ENCODE data around the gene MICAL3. TPM values are rescaled to one million over a fixed set of nuclear protein-coding genes. Genes with fewer than 3 reads are reported as not detected.

Gene MICAL3
- total RNA-seq, 1 experiment from 2014 or later: 47.1 TPM

GRCh38 chr22:17738386-17739128 lies 285.8 kb downstream of the MICAL3 start:
- CTCF ChIA-PET: no interaction called here
- in situ Hi-C loops (cut with HindIII; ENCODE audit: low pct_unique_long_range_greater_than_20kb, low sequenced_read_pairs): no loop called here

More at GRCh38 chr22:17738386-17739128, 285.8 kb downstream of the MICAL3 start:
- Histone ChIP-seq H3K27me3 (ENCODE audit: control insufficient read depth, insufficient read depth, low read length) (no peaks in the 10 kb centered on the region), H3K27ac (ENCODE audit: low read length) (no peak overlapping the region), H3K4me1 (ENCODE audit: control insufficient read depth, insufficient read depth, low read length) (peaks cover 11% of the 10 kb centered on the region), H3K9me3 (ENCODE audit: control insufficient read depth, insufficient read depth, low read depth, low read length) (no peaks in the 10 kb centered on the region), H3K4me3 (ENCODE audit: low read depth in 2 of 2, low read length in 2 of 2) (no peak overlapping the region), H3K36me3 (ENCODE audit: control insufficient read depth, insufficient read depth, low read length) (peaks cover 7% of the 10 kb centered on the region; the same call in 1 of the 2 replicates)
- ATAC-seq (no peak), DNase-seq (ENCODE audit: low read depth, low spot score) (no peak)
- POLR2A ChIA-PET: interaction anchor here (0.6 kb wide), 1 partner anchor 89 kb away, joined by 4 read pairs; no protein-coding TSS in a partner anchor
- TF ChIP-seq POLR2AphosphoS5 (IDR thresholded peaks at IDR 0.05; ENCODE audit: low read depth, low read length): no peak
- no peak for TF ChIP-seq REST (IDR thresholded peaks at IDR 0.05; ENCODE audit: insufficient read depth in 1 of 2, low read depth in 2 of 2, low read length in 1 of 2)
- TF ChIP-seq CTCF (IDR thresholded peaks at IDR 0.05): no peak
- TF ChIP-seq SIN3A (IDR thresholded peaks at IDR 0.05; ENCODE audit: borderline replicate concordance, insufficient read depth, low read depth, low read length): no peak
- no peak for TF ChIP-seq TCF7L2 (IDR thresholded peaks at IDR 0.05; ENCODE audit: low read depth, low read length)
- intact Hi-C loops (cut with micrococcal nuclease; ENCODE audit: unreplicated experiment): no loop called here
- no TSS peak for BruUV-seq (replicated peaks)

Small RNAs within 50 kb of the gene (microRNA-seq; reads per million reads assigned to microRNA genes)
- not detected for gene MIR3198-1 (ENCODE audit: unreplicated experiment)
- gene MIR648 (ENCODE audit: unreplicated experiment): not detected

Other genes with a start within 250 kb of the MICAL3 start
- 21.9 TPM for gene PEX26, start 53.4 kb upstream of the MICAL3 start, total RNA-seq (2021; ENCODE audit: unreplicated experiment)
- gene TUBA8, start 86.2 kb upstream of the MICAL3 start, total RNA-seq (2021; ENCODE audit: unreplicated experiment): 1.3 TPM
- gene USP18, start 125.6 kb upstream of the MICAL3 start, total RNA-seq (2021; ENCODE audit: unreplicated experiment): 10.5 TPM

All from Panc1 (cell line).